Mammary epithelial cell (primary cell): ENCODE data around the gene MICAL2.

ENCODE experiments used
- EZH2 ChIP-seq: IDR thresholded peaks from 2 replicates; pipeline ENCODE4 v1.6.1; 2012; ENCODE audit warnings: low read length, inconsistent platforms, borderline replicate concordance
- TF ChIP-seq, protein P1 (sequence below), 2 donors: IDR thresholded peaks in 1 of 2; conservative IDR thresholded peaks in 1 of 2; 2 replicates each; pipeline ENCODE4 v1.5.1; 2011 to 2012; ENCODE audit warnings: inconsistent platforms in 2 of 2, low read length in 2 of 2, mild to moderate bottlenecking in 2 of 2, control low read depth in 1 of 2, low read depth in 1 of 2; ENCODE audit not compliant: insufficient read depth in 1 of 2; ENCODE audit errors: extremely low read depth in 1 of 2

DNA sequence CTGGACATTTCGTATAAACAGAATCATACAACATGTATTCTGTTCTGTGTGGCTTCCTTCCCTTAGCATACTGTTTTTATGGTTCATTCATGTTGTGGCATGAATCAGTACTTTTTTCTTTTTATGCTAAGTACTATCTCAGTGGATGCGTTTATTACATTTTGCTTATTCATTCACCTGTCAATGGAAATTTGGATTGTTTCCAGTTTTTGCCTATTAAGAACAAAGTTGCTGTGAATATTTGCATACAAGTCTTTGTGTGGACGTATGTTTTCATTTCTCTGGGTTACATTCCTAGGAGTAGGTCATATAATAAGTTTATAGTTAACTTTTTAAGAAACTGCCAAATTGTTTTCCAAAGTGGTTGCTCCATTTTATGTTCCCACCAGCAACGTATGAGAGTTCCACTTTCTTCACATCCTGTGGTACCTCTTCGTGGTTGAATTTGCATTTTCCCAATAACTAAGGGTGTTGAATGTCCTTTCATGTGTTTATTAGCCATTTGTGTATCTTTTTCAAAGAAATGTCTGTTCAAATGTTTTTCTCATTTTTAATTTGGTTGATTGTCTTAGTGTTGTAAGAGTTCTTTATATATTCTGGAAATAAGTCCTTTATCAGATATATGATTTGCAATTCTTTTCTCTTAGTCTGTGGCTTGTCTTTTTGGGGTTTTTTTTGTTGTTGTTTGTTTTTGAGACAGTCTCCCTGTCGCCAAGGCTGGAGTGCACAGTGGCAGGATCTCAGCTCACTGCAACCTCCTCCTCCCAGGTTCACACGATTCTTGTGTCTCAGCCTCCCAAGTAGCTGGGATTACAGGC lies 46.0 kb upstream of the MICAL2 start:
- TF ChIP-seq, protein P1, sequence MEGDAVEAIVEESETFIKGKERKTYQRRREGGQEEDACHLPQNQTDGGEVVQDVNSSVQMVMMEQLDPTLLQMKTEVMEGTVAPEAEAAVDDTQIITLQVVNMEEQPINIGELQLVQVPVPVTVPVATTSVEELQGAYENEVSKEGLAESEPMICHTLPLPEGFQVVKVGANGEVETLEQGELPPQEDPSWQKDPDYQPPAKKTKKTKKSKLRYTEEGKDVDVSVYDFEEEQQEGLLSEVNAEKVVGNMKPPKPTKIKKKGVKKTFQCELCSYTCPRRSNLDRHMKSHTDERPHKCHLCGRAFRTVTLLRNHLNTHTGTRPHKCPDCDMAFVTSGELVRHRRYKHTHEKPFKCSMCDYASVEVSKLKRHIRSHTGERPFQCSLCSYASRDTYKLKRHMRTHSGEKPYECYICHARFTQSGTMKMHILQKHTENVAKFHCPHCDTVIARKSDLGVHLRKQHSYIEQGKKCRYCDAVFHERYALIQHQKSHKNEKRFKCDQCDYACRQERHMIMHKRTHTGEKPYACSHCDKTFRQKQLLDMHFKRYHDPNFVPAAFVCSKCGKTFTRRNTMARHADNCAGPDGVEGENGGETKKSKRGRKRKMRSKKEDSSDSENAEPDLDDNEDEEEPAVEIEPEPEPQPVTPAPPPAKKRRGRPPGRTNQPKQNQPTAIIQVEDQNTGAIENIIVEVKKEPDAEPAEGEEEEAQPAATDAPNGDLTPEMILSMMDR (conservative IDR thresholded peaks at IDR 0.05 in 1 of 2, IDR thresholded peaks at IDR 0.05 in 1 of 2; ENCODE audit: extremely low read depth in 1 of 2, insufficient read depth in 1 of 2, low read depth in 1 of 2, low read length in 2 of 2) = no peak
- TF ChIP-seq EZH2 = no peak
